AG09309 (cell line): ENCODE data around the gene VANGL1.

Source experiments
- DNase-seq: peaks from one replicate; pipeline ENCODE4 v3.0.0-alpha.2; 2010; ENCODE audit warnings: low read depth
- H3K4me3 ChIP-seq: 2 replicates; pipeline ENCODE4 v1.5.1; 2011; ENCODE audit warnings: mild to moderate bottlenecking, low read depth, low read length, moderate library complexity; ENCODE audit not compliant: control insufficient read depth
- TF ChIP-seq, protein P1 (sequence below): IDR thresholded peaks from 2 replicates; pipeline ENCODE4 v1.5.1; 2011; ENCODE audit warnings: mild to moderate bottlenecking, low read depth, low read length, inconsistent platforms; ENCODE audit not compliant: insufficient read depth, control insufficient read depth; ENCODE audit errors: missing control alignments

VANGL1 gene

DNA sequence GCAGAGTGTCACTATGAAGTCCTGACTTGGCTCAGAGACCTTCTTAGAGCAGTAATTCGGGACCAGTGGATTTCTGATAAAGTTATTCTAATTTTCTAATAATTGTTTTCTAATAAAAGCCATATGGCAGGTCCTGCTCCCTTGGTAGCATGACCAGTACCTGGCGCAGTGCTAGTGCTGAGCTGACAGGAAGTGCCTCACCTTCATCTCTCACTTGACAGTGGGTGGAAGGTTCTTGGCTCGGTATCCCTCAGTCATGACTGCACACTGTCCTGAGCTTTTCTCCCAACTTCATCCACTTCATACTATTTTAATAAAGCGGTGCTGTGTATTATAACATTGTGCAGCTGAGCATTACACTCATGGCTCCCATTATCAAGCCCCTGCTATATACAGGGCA is 14.1 kb downstream of the VANGL1 start:
- DNase-seq = no peak
- H3K4me3 ChIP-seq = no peak overlapping the region
- TF ChIP-seq, protein P1, sequence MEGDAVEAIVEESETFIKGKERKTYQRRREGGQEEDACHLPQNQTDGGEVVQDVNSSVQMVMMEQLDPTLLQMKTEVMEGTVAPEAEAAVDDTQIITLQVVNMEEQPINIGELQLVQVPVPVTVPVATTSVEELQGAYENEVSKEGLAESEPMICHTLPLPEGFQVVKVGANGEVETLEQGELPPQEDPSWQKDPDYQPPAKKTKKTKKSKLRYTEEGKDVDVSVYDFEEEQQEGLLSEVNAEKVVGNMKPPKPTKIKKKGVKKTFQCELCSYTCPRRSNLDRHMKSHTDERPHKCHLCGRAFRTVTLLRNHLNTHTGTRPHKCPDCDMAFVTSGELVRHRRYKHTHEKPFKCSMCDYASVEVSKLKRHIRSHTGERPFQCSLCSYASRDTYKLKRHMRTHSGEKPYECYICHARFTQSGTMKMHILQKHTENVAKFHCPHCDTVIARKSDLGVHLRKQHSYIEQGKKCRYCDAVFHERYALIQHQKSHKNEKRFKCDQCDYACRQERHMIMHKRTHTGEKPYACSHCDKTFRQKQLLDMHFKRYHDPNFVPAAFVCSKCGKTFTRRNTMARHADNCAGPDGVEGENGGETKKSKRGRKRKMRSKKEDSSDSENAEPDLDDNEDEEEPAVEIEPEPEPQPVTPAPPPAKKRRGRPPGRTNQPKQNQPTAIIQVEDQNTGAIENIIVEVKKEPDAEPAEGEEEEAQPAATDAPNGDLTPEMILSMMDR = no peak

DNA sequence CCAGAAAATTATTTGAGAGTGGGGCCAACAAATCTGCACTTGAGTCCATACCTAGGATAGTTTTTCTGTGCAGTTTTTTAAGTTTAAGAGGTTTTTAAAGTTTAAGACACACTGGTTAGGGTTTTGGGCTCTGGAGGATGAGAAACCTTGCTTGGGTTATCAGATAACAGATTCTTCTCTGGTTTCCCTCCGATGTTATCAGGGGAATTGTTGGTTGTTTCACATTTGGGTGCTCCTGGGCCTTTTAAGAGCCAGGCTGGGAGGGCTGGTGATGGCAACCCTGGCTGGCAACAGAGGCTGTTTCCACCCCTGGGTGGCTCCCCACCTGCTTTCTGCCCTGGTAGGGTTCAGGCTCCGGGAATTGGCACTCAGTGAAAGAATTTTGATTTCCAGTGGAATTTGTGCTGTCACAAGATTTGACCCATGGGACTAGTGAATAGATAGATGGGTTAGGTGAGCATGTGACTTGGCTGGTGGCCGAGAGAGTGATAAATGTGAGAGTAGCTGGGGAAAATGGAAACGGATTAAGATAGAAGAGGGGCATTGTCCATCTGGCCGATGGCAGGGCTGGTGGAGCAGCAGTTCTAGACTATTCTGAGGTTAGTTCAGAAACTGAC is 14.8 kb downstream of the VANGL1 start:
- H3K4me3 ChIP-seq = no peak overlapping the region
- no peak for DNase-seq
- TF ChIP-seq, protein P1 = no peak

DNA sequence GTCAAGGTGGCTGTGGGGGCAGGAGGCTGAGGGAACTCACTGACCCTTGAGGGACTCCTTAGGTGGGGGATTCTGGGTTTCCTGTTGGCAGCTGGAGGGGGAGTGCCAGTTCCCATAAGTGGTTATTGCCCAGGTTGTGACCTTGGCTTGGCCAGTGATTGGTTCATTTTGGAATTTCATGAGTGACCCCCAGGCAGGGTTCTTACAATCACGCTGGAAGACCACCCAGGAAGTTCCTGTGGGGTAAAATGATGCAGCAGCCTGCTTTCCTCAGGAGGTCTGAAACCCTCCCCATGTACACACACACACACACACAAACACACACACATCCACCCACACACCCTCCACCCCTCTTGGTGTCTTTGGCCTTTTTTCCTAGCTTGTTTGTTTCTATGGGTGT is 16.9 kb downstream of the VANGL1 start:
- TF ChIP-seq, protein P1 = no peak
- H3K4me3 ChIP-seq = no peak overlapping the region
- no peak for DNase-seq

DNA sequence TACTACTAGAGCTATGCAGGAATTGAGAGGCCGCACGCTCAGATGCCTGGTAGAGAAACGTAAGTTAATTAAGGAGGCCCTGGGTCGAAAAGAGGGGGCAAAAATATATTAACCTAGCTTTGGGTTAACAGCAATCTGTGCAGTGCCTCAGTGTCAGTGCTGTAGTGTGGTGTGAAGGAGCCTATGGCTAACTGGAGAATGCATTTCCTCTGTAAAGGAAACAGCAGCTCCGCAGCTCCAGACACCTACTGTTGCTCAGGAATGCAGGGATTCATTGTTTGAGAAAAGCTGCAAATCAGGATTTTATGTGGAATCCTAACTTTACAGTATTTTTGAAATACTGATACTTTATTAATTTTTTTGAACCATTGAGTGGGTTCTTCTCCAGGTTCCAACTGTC is 18.4 kb downstream of the VANGL1 start:
- TF ChIP-seq, protein P1 = no peak

DNA sequence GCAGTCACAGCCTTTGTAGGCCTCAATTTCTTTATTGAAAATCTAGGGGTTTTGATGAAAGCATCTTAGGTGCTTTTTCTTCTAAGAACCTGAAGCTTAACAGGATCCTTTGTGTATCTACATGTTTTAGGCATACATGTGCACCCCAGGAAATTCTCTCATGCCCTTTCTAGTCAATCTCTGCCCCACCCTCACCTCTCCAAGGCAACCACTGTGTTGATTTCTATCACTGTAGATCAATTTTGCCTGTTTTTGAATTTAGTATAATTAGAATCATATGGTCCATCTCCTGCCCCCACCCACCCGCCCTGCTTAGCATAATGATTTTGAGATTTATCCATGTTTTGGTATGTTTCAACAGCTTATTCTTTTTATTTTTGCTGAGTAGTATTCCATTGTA is 19.4 kb downstream of the VANGL1 start:
- no peak for DNase-seq
- no peak overlapping the region for H3K4me3 ChIP-seq
- TF ChIP-seq, protein P1 = no peak

More for the DNA sequence above, 18.4 kb downstream of the VANGL1 start:
- no peak for DNase-seq
- no peak overlapping the region for H3K4me3 ChIP-seq

DNA sequence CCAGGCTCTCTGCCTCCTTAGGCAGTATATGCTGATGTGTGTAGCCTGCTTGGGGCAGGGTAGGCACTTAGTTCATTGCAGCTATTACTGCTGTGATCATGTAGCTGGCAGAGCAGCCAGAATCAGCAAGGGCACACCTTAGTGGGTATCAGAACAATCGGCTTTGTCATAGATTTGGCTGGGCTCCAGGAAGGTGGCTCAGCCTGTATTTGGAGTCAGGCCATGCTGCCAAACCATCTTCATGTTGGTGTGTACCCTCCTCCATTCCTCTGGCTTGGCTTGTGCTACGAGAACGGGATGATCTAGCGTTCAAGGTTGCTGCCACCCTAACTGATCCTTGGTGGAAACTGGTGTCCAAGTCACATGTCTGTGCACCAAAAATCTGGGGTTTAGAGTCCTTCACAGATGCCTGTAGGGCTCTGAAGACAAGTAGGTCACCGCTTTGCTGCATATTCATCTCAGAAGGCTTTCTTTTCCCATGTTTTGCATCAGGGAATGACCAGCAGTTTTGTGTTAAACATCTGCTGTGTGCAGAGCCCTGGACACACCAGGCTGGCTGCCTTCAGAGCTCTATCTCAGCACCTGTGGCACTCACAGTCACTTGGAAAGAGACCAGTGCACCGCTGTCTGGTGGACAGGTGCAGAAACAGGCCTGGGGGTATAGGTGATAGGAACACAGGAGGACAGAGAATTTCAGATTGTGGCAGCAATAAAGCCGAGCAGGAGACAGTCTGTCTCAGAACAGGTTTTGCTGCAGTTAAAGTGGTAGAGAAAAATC is 23.7 kb downstream of the VANGL1 start:
- H3K4me3 ChIP-seq = no peak overlapping the region
- DNase-seq = no peak
- TF ChIP-seq, protein P1 = no peak
